ENCODE data around the gene BCR.
"Not testable (repeated sequence)": the region's sequence is repeated elsewhere in the genome, so short reads cannot be mapped to it uniquely, and the experiment has no call there.

Gene BCR

DNA sequence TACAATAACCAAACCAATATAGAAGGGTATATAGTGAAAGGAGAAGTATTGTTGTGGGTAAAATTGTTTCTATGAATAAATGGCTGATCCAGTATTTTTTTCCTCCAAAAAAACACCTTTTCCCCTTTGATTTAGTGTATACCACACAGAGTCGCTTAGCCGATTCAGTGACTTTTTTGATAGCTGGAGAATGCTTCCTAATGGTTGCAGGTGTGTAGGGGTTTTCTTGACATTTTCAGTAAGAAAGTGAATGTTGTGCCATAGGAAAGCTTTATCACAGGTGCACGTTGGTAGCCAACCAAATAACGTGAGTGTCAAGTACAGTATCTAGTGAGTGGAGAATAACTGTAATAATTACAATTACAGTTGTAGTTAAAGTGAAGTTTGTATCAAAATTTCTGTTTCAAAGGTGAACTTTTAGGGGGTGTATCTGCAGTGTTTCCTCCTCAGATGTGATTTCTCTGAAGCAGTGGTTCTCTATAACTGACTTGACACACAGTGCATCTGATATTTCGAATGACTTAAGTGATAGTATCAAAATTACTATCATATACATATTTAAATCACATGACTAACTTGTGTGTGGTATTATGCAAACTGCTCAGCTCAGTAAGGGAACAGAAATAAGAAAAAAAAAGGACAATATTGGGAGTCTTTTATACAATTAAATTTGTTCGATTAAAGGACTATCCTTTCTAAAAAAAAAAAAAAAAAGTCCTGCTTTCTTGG is 143.8 kb downstream of the BCR start:
- DNase-seq = not testable (repeated sequence)

DNA sequence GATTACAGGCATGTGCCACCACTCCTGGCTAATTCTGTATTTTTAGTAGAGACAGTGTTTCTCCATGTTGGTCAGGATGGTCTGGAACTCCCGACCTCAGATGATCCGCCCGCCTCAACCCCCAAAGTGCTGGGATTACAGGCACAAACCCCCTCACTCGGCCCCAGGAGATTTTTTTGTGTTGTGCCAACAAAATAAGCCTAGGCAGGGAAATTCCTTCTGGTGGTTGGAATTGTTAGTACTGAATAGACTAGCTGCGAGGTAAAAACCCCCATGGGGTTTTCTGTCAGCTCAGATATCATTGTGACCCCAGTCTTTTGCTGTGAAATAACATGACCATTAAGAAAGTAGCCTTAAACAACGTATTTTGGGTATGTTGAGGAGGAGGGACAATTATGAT is 144.9 kb downstream of the BCR start:
- no peak for DNase-seq

DNA sequence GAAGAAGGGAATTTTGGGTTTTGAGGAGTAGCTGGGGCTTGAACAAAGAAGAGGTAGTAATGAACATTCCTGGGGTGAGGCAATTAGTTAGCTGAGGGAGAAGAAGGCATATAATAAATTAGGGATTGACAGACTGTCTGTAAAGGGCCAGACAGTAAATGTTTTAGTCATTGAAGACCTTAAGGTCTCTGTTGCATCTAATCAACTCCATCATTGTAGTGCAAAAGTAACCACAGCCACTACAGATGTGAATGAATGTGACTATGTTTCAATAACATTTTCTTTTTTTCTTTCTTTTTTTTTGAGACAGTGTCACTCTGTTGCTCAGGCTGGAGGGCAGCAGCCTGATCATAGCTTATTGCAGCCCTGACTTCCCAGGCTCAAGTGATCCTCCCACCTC is 153.5 kb downstream of the BCR start:
- DNase-seq = not testable (repeated sequence)

DNA sequence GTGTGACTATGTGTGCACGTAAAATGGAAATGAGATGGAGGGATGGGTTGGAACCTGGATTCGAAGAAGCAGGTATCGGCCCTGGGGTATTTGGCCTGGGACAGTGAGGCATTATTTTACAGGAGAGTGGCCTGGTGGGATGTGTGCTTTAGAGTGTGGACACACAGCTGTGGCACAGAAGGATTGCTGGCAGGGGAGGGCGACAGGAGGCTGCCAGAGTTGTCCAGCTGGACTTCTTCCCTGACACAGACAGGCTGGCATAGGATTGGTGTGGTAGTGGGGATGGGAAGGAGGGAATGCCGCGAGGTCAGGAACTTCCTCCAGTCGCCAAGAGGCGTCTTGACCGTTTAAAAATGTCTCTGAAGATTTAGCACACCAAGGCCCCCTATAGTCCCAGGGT is 157.4 kb downstream of the BCR start:
- not testable (repeated sequence) for DNase-seq

DNA sequence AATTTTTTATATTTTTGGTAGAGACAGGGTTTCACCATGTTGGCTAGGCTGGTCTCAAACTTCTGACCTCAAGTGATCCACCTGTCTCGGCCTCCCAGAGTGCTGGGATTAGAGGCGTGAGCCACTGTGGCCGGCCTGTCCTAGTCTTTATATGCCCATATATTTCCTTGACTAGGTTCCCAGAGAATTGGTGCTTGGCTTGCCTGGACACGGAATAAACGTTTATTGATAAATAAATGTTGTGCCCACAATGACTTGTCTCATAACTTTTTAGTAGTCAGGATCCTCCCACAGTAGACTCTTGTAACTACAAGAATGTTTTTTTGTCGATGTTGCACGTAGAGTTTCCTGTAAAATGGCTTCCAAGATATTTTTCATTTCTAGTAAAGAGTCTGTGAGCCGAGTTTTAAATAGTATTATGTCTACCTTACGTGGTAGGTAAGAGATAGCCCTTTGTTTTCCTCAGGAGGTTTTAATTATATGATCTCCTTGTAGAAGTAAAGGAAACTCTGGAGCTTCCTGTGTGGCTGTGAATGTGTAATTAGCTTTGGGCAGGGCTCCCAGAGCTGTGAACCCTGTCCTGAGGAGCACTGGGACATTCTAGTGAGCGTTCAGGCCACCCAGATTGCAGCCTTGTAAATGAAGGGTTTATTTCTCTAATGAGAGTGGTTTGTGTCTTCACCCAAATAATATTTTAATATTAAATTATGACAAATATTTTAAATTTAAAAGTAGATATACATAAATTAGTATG is 161.8 kb downstream of the BCR start:
- DNase-seq = not testable (repeated sequence)

DNA sequence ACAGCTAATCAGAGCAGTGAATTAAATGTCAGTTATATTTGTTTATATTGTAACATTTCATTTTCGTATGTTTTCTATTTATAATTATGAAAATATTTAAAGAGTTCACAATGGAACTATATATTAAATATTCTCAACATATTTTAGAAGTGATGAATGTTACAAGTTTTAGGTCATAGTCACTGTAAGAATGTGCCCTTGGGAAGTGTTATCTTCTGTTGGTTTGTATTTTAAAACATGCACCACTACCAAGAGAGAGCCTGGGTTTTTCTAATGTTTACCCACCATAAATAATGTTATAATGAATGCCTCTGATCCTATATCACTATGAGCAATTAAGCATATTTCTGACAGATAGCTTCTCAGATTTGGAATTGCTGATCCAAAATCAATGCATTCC is 171.0 kb downstream of the BCR start:
- DNase-seq = no peak

DNA sequence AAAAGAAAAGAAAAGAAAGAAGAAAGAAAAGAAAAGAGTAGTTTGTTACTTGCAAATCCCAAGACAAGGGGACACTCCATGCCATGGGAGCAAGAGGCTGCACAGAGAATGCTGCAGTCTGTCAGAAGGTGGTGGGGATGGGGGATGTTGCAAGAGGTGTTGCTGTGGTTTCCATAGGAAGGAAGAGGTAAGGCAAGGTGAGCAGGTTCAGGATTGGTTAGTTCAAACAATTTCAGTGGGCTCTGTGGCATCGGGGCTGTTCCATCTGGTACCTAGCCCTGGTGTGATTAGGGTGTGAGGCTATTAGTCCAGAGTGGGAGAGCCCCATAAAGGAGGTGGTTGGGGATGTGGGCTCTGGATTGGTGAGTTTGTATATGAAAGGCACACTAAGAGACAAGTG is 172.7 kb downstream of the BCR start:
- no peak for DNase-seq

DNA sequence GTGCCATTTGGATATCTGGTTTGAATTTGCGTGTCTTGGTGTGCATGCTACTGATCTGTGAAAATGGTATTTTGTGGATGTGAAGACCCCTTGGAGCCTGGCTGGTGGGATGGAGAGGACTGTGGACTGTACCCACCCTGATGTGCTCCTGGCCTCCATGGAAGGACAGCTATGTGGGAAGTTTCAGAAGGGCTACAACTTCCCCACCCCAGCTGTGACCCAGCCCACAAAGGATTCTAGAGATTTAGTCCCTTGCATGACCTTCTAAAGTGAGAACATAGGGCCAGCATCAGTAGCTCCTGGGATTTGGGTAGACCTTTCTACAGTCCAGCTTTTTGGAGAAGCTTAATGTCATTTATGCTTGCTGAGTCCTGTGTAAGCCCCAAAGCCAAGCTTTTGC is 173.4 kb downstream of the BCR start:
- no peak for DNase-seq

DNA sequence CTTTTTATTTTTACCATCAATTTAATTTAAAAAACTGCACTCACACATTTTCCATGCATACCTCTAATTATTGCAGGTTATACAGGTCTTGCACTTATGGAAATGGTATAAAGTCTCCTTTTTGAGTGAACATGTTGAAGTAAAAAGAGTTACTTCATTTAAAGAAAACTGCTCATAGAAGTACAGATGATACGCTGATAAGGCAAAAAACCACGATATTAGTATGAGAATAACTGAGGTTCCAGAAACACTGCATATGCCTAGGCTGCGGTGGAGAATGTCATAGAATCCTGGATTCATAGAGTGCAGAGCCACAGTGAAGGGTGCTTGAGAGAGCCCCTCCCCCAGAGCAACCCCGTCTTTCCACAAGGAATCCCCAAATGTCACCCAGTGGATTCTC is 175.8 kb downstream of the BCR start:
- DNase-seq = no peak

DNA sequence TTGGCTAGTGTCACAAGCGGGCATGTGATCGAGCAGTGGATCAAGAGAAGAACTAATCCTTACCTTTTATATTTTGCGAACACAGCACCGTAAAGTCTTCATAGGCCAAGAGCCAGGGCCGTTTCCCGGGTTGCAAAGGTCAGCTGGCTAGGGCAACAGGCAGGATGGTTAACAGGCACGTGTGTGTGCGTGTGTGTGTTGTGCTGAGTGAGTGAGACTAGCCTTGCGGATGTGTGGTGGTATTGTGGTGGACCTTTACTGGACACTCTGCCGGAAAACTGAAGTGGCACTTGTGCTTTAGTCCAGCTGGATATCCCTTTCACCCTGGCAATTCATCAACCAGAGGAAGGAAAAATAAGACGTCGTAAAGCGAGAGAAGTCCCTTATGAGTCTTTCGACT is 176.7 kb downstream of the BCR start:
- no peak for DNase-seq

DNA sequence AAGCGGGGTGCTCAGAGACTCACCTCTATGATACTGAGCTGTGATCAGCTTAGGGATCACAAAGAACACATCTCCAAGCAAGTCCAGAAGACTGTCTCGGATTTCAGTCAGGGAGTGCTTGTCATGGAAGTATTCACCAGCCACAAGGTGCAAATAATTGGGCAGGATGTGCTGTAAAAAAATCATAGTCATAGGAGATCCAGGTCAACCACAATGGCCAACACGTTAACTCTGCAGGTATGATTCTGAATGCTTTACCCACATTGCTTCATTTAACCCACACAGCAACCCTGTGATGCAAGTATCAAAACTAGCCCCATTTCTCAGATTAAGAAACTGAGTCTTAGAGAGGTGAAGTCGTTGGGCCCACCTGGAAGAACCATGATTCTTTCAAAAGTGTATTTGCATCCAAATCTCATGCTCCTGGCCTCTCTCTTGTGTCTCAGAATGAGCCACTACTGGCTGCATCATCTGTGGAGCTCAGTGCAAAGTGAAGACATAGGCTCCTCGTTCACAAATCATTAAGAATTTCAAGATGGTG is 179.3 kb downstream of the BCR start:
- no peak for DNase-seq

DNA sequence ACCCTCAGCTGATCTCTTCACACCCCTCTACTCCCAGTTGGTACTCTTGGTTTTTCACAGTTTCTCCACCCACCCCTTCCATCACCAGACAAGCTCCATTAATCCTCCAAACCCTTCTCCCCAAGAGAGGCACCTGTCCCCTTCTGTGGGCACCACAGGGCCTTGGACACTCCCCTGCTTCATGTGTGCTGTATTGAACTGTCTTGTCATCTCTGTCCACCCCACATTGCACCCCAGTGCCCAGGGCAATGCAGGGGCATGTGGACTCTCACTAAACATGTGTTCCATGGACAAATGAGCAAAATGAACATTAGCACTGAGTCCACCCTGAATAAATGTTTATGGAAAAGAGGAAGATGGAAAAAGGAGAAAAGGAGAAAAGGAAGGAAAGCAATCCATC is 181.4 kb downstream of the BCR start:
- no peak for DNase-seq

DNA sequence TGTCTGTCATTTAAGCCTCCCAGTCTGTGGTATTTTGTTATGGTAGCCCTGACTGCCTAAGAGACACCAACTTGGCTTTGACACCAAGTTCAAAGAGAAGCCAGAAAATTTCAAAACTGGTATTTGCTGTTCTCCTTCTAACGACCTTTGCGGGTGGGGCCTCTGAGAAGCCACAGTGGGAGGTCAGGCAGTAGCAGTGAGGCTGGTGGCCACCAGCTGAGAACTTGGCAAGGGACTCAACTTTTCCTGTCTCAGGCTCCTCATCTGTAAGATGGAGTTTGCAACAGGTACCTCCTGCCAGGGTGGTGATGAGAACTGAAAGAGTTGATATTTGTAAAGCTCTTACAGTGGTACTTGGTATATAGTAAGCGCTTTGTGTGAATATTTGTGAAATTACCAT is 183.4 kb downstream of the BCR start:
- DNase-seq = no peak

DNA sequence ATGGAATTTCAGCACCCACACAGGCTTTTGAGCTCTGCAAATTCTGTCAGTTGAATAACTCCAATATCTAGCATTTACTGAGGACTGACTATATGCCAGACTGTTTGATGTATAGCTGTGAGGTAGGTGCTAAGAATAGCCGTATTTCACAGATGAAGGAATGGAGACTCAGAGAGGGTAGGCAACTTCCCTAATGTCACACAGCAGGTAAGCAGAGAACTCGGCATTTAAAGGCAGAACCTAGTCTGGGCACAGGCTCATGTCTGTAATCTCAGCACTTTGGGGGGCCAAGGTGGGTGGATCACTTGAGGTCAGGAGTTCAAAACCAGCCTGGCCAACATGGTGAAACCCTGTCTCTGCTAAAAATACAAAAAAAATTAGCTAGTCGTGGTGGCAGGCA is 184.1 kb downstream of the BCR start:
- DNase-seq = no peak

DNA sequence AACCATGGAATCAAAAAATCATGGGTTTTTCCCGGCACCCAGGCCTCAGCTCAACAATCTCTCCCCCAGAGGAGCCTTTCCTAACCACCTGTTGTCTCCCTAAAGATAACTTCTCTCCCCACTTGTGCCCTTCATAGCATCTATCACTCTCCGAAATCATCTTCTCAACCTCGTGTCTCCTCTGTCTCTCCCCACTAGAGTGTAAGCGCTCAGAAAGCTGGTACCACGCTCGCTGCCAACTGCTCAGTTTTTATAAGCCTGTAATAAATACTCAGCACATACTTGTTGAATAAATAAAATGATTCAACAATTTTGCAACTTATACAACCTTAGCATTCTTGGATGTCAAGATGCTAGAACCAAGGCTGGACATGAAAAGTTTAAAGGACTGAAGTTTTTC is 185.2 kb downstream of the BCR start:
- no peak for DNase-seq

DNA sequence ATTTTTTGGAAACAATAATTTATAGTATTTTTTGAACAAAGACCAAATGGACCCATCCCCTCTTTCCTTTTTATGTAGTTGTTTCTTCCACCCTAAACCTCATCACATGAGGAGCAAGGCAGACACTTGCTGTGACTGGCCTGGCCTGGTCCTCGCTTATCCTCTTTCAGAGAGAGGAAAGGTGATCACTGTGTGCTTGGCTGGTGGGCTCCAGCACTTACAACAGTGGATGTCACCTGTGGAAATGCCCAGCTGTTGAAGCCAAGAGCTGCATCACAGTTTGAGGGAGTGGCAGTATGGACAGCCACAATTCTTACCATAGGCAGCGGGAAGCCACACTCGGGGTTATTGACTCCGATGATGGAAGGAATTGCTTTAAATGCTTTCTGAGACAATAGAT is 185.7 kb downstream of the BCR start:
- DNase-seq = no peak

DNA sequence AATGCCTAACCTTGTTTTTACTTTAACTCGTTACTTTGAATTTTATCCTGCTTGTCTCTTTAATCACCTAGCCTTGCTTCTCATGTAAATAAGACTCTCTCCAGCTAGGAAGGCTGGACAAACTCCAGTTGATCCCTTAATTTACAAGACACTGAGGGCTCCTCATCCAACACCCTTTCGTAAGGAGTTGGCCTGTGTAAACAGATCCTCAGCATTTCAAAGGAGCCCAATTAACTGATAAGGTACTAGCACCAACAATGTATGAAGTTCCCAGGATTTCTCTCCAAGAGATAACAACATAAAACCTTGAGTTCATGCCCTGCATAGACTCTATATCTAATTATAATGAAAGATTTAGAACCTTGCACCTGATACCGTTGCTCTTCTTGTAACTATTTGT is 186.9 kb downstream of the BCR start:
- not testable (repeated sequence) for DNase-seq

All from NCI-H774 (cell line).